Loucy (cell line): ENCODE measurements around the gene ATP7B.

Experiments
- EZH2phosphoT487 ChIP-seq: fragments of 200-600 bp; IDR thresholded peaks from 2 replicates; pipeline ENCODE4 v1.6.1; 2018; ENCODE audit warnings: antibody characterized with exemption, mild to moderate bottlenecking, moderate library complexity, borderline replicate concordance
- TF ChIP-seq, protein P1 (sequence below): fragments of 200-600 bp; sonication (generic); conservative IDR thresholded peaks from 2 replicates; pipeline ENCODE4 v1.5.1; 2014; ENCODE audit warnings: mild to moderate bottlenecking, antibody characterized with exemption, low read length

DNA sequence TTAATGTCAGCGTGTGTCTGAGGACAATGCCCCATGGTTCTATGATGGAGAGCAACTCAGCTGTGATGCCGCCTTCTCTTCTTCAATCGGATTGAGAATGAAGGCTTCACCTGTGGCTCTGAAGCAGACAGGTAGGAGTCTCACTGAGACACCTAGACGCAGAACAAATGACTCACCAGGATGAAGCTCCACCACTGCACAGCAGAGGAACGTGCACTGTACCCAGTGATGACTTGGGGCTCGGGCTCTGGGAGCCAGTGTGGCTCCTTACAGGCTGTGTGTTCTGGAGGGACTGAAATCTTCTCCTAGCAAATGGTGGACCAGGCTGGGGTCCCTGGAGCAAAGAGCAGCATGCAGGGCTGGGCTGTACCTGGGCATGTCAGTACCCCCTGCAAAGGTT is 105.5 kb downstream of the ATP7B start:
- TF ChIP-seq, protein P1, sequence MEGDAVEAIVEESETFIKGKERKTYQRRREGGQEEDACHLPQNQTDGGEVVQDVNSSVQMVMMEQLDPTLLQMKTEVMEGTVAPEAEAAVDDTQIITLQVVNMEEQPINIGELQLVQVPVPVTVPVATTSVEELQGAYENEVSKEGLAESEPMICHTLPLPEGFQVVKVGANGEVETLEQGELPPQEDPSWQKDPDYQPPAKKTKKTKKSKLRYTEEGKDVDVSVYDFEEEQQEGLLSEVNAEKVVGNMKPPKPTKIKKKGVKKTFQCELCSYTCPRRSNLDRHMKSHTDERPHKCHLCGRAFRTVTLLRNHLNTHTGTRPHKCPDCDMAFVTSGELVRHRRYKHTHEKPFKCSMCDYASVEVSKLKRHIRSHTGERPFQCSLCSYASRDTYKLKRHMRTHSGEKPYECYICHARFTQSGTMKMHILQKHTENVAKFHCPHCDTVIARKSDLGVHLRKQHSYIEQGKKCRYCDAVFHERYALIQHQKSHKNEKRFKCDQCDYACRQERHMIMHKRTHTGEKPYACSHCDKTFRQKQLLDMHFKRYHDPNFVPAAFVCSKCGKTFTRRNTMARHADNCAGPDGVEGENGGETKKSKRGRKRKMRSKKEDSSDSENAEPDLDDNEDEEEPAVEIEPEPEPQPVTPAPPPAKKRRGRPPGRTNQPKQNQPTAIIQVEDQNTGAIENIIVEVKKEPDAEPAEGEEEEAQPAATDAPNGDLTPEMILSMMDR, result no peak
- no peak for TF ChIP-seq EZH2phosphoT487
